Endothelial cell of umbilical vein (primary cell): ENCODE results near the gene TMEM178B. TPM values are rescaled to one million over a fixed set of nuclear protein-coding genes. Genes with fewer than 3 reads are reported as not detected.

ENCODE experiments used
- BruUV-seq: library from RNA; stranded (reverse); fragments of 400-500 nt; replicated peaks from 2 replicates; lab custom pipeline; 2021; lab: Mats Ljungman, UMichigan
- CTCF ChIA-PET: fragments of 300-600, 350-600 bp; sonication (Branson Sonifier 250); formaldehyde crosslinking; loops from one replicate; lab custom pipeline; 2021; ENCODE audit warnings: antibody characterized with exemption, inconsistent platforms; lab: Charles Lee
- POLR2A ChIA-PET: fragments of 300-600, 350-600 bp; sonication (Branson Sonifier 250); formaldehyde crosslinking; loops from one replicate; lab custom pipeline; 2021; ENCODE audit warnings: antibody characterized with exemption, inconsistent platforms; lab: Charles Lee
- DNase-seq: peaks from one replicate; pipeline ENCODE4 v3.0.0-alpha.2; 2011; ENCODE audit warnings: low read depth, low spot score
- FAIRE-seq: peaks from 2 replicates; lab custom pipeline; 2011; peaks lifted over from hg19 to GRCh38; lab: Jason Lieb, UNC
- H2AFZ ChIP-seq: 2 replicates; pipeline ENCODE4 v1.6.0; 2012; ENCODE audit warnings: low read depth, low read length, control low read depth, inconsistent platforms
- H3K27ac ChIP-seq: 2 replicates; pipeline ENCODE4 v1.5.1; 2011; ENCODE audit warnings: low read depth, mild to moderate bottlenecking, control low read depth, low read length, moderate library complexity; ENCODE audit not compliant: insufficient read depth
- H3K27me3 ChIP-seq, 2 experiments: 2 replicates each; pipeline versions ENCODE4 v1.6.0 to v1.6.1; 2011; ENCODE audit warnings: low read length in 2 of 2, mixed read lengths in 1 of 2; ENCODE audit not compliant: control insufficient read depth in 2 of 2, insufficient read depth in 2 of 2
- H3K36me3 ChIP-seq, 2 experiments: 2 replicates in 1 of 2; 3 replicates in 1 of 2; pipeline ENCODE4 v1.5.1; 2011; ENCODE audit warnings: low read length in 2 of 2, mild to moderate bottlenecking in 1 of 2, moderate library complexity in 1 of 2; ENCODE audit not compliant: control insufficient read depth in 2 of 2, insufficient read depth in 2 of 2; ENCODE audit errors: extremely low read depth in 1 of 2
- H3K4me1 ChIP-seq: 3 replicates; pipeline ENCODE4 v1.5.1; 2011; ENCODE audit warnings: mild to moderate bottlenecking, low read length; ENCODE audit not compliant: control insufficient read depth, insufficient read depth; ENCODE audit errors: extremely low read depth
- H3K4me2 ChIP-seq: 2 replicates; pipeline ENCODE4 v1.6.1; 2011; ENCODE audit warnings: low read length, control low read depth, mixed read lengths; ENCODE audit not compliant: insufficient read depth
- H3K4me3 ChIP-seq, 3 experiments: fragments of 200-600 bp in 1 of 3; sonication (generic), shearing (Covaris generic) in 1 of 3; replicated peaks in 1 of 3; 2 replicates each; pipeline ENCODE4 v1.5.1; 2011 to 2016; ENCODE audit warnings: control low read depth in 3 of 3, low read length in 3 of 3, mild to moderate bottlenecking in 2 of 3, inconsistent platforms in 1 of 3, low read depth in 1 of 3, moderate library complexity in 1 of 3; ENCODE audit not compliant: insufficient read depth in 1 of 3
- H3K79me2 ChIP-seq: 2 replicates; pipeline ENCODE4 v1.6.0; 2012; ENCODE audit warnings: low read length, inconsistent platforms; ENCODE audit not compliant: control insufficient read depth, insufficient read depth
- H3K9ac ChIP-seq: replicated peaks from 2 replicates; pipeline ENCODE3; 2011; ENCODE audit warnings: low read length, control low read depth; ENCODE audit not compliant: insufficient read depth; ENCODE audit errors: extremely low read depth
- H3K9me1 ChIP-seq: replicated peaks from 3 replicates; pipeline ENCODE4 v1.6.0; 2011; ENCODE audit warnings: mild to moderate bottlenecking, low read length; ENCODE audit not compliant: control insufficient read depth, insufficient read depth; ENCODE audit errors: extremely low read depth
- H3K9me3 ChIP-seq: replicated peaks from 2 replicates; pipeline ENCODE4 v1.5.1; 2012; ENCODE audit warnings: low read length, inconsistent platforms; ENCODE audit not compliant: control insufficient read depth, insufficient read depth
- H4K20me1 ChIP-seq: replicated peaks from 2 replicates; pipeline ENCODE3; 2011; ENCODE audit warnings: mild to moderate bottlenecking, low read length; ENCODE audit not compliant: control insufficient read depth, insufficient read depth; ENCODE audit errors: extremely low read depth
- EZH2 ChIP-seq: IDR thresholded peaks from 2 replicates; pipeline ENCODE4 v1.6.1; 2012; ENCODE audit warnings: borderline replicate concordance, low read depth, mild to moderate bottlenecking, moderate library complexity, low read length, inconsistent platforms; ENCODE audit not compliant: severe bottlenecking
- FOS ChIP-seq: IDR thresholded peaks from 2 replicates; pipeline ENCODE4 v1.6.1; 2011; ENCODE audit warnings: mild to moderate bottlenecking, low read length, moderate library complexity, borderline replicate concordance; ENCODE audit not compliant: insufficient read depth
- GATA2 ChIP-seq: IDR thresholded peaks from 2 replicates; pipeline ENCODE4 v1.7.0; 2011; ENCODE audit warnings: low read depth, mild to moderate bottlenecking, moderate library complexity, mixed read lengths, low read length; ENCODE audit not compliant: insufficient read length, insufficient read depth
- JUN ChIP-seq: IDR thresholded peaks from 2 replicates; pipeline ENCODE4 v1.6.1; 2011; ENCODE audit warnings: borderline replicate concordance, low read depth; ENCODE audit not compliant: insufficient read length, insufficient read depth
- MAX ChIP-seq: IDR thresholded peaks from 2 replicates; pipeline ENCODE4 v1.6.1; 2011; ENCODE audit not compliant: insufficient read depth, insufficient read length
- MYC ChIP-seq: IDR thresholded peaks from one replicate; pipeline ENCODE4 v1.6.1; 2011; ENCODE audit warnings: mild to moderate bottlenecking, low read depth, low read length
- POLR2A ChIP-seq: IDR thresholded peaks from 2 replicates; pipeline ENCODE4 v1.6.1; 2012; ENCODE audit warnings: low read depth, mild to moderate bottlenecking, control low read depth, low read length
- POLR2AphosphoS5 ChIP-seq: IDR thresholded peaks from 2 replicates; pipeline ENCODE4 v1.6.1; 2012; ENCODE audit warnings: low read depth, mild to moderate bottlenecking, control low read depth, low read length, moderate library complexity; ENCODE audit not compliant: insufficient read depth
- dilution Hi-C: fragments of 300-500 bp; cut with MboI; formaldehyde crosslinking; loops from one replicate; pipeline ENCODE4 v1.15.0; 2019; ENCODE audit warnings: low sequenced_read_pairs; ENCODE audit not compliant: extremely low pct_ligation_motif_present
- intact Hi-C: fragments of 100-400 bp; cut with micrococcal nuclease; formaldehyde crosslinking; loops from one replicate; pipeline ENCODE4 v1.10.0; 2022
- polyA plus RNA-seq, 4 experiments: library from polyadenylated mRNA; depleted of rRNA in 3 of 4; stranded (reverse) in 3 of 4; unstranded in 1 of 4; fragments of >200 nt; gene quantifications; 2 replicates each; pipeline versions ENCODE4 v1.2.1 to v1.2.3, GENCODE V29; 2011 to 2012; ENCODE audit warnings: missing spikeins in 1 of 4
- total RNA-seq: library from RNA; stranded (reverse); gene quantifications from 2 replicates; pipeline ENCODE4 v1.2.3, GENCODE V29; 2021
- TF ChIP-seq, protein P1 (sequence below), 2 donors: IDR thresholded peaks; 1 replicate in 1 of 2; 2 replicates in 1 of 2; pipeline ENCODE4 v1.5.1; 2011; ENCODE audit warnings: low read length in 2 of 2, mild to moderate bottlenecking in 2 of 2, moderate library complexity in 2 of 2, control low read depth in 1 of 2, inconsistent platforms in 1 of 2, low read depth in 1 of 2; ENCODE audit not compliant: insufficient read depth in 1 of 2; ENCODE audit errors: extremely low read depth in 1 of 2

Gene TMEM178B
- total and polyA plus RNA-seq, 2 donors (not counting 3 experiments of a cell fraction or from before 2014, with no cell fraction given), result not detected

- intact Hi-C loops, result no loop called here
- TF ChIP-seq POLR2A (no peak), POLR2AphosphoS5 (no peak), FOS (no peak), MYC (no peak)
- no peak for FAIRE-seq
Measured at GRCh38 chr7:141119187-141119586, 45.3 kb downstream of the TMEM178B start.

GRCh38 chr7:141122736-141123135, 48.9 kb downstream of the TMEM178B start:
- H2AFZ ChIP-seq, result no peak overlapping the region
- H3K79me2 ChIP-seq, result no peaks in the 10 kb centered on the region
- dilution Hi-C loops (no loop called here), intact Hi-C loops (no loop called here)
- ChIA-PET CTCF (no interaction called here), POLR2A (no interaction called here)
- no peaks in the 10 kb centered on the region for H3K9me1 ChIP-seq
- DNase-seq, result no peak
- H3K9me3 ChIP-seq, result peaks cover 2% of the 10 kb centered on the region
- no peak overlapping the region for H3K9ac ChIP-seq
- no peak for FAIRE-seq
- H3K36me3 ChIP-seq, result no peaks in the 10 kb centered on the region
- H3K27ac ChIP-seq, result no peak overlapping the region
- TF ChIP-seq JUN, result no peak
- no peak for TF ChIP-seq EZH2
- no peak for TF ChIP-seq FOS
- TF ChIP-seq, protein P1, sequence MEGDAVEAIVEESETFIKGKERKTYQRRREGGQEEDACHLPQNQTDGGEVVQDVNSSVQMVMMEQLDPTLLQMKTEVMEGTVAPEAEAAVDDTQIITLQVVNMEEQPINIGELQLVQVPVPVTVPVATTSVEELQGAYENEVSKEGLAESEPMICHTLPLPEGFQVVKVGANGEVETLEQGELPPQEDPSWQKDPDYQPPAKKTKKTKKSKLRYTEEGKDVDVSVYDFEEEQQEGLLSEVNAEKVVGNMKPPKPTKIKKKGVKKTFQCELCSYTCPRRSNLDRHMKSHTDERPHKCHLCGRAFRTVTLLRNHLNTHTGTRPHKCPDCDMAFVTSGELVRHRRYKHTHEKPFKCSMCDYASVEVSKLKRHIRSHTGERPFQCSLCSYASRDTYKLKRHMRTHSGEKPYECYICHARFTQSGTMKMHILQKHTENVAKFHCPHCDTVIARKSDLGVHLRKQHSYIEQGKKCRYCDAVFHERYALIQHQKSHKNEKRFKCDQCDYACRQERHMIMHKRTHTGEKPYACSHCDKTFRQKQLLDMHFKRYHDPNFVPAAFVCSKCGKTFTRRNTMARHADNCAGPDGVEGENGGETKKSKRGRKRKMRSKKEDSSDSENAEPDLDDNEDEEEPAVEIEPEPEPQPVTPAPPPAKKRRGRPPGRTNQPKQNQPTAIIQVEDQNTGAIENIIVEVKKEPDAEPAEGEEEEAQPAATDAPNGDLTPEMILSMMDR (IDR thresholded peaks at IDR 0.05; ENCODE audit: extremely low read depth in 1 of 2, insufficient read depth in 1 of 2, low read depth in 1 of 2, low read length in 2 of 2), result no peak
- TF ChIP-seq MAX, result no peak
- no peak for TF ChIP-seq POLR2AphosphoS5
- no peak for TF ChIP-seq POLR2A
- TF ChIP-seq GATA2, result no peak
- no peak for TF ChIP-seq MYC
- no peaks in the 10 kb centered on the region for H3K27me3 ChIP-seq
- no peaks in the 10 kb centered on the region for H4K20me1 ChIP-seq
- no peak overlapping the region for H3K4me3 ChIP-seq
- BruUV-seq, result no TSS peak
- H3K4me2 ChIP-seq, result no peak overlapping the region
- no peaks in the 10 kb centered on the region for H3K4me1 ChIP-seq

More at GRCh38 chr7:141119187-141119586, 45.3 kb downstream of the TMEM178B start:
- Histone ChIP-seq H2AFZ (no peak overlapping the region), H3K9me1 (no peaks in the 10 kb centered on the region), H3K79me2 (no peaks in the 10 kb centered on the region), H3K27me3 (no peaks in the 10 kb centered on the region), H3K4me1 (no peaks in the 10 kb centered on the region), H3K36me3 (no peaks in the 10 kb centered on the region), H3K9ac (no peak overlapping the region), H3K4me2 (no peak overlapping the region), H3K9me3 (no peaks in the 10 kb centered on the region), H3K4me3 (no peak overlapping the region), H3K27ac (no peak overlapping the region), H4K20me1 (no peaks in the 10 kb centered on the region)
- POLR2A ChIA-PET, result no interaction called here
- BruUV-seq, result no TSS peak
- DNase-seq, result no peak
- dilution Hi-C loops, result no loop called here
- CTCF ChIA-PET, result no interaction called here
